IPS-20b (cell line): ENCODE data around the gene SRP14.
"Not testable (repeated sequence)": the region's sequence is repeated elsewhere in the genome, so short reads cannot be mapped to it uniquely, and the experiment has no call there.

Experiments
- H3K27ac ChIP-seq: one replicate; pipeline ENCODE4 v1.5.1; 2013; ENCODE audit warnings: low read length
- H3K27me3 ChIP-seq: 2 replicates; pipeline ENCODE4 v1.6.1; 2013; ENCODE audit warnings: mild to moderate bottlenecking, low read length, inconsistent platforms; ENCODE audit not compliant: insufficient read depth
- H3K36me3 ChIP-seq: 2 replicates; pipeline ENCODE4 v1.6.1; 2013; ENCODE audit warnings: low read depth, mild to moderate bottlenecking, inconsistent platforms, low read length, moderate library complexity; ENCODE audit not compliant: insufficient read depth
- H3K4me1 ChIP-seq: 2 replicates; pipeline ENCODE4 v1.6.1; 2013; ENCODE audit warnings: mild to moderate bottlenecking, control low read depth, inconsistent platforms, low read length, moderate library complexity; ENCODE audit not compliant: insufficient read depth
- H3K4me3 ChIP-seq: 2 replicates; pipeline ENCODE4 v1.5.1; 2013; ENCODE audit warnings: mild to moderate bottlenecking, low read length, inconsistent platforms
- H3K9ac ChIP-seq: 2 replicates; pipeline ENCODE4 v1.6.1; 2013; ENCODE audit warnings: low read depth, mild to moderate bottlenecking, inconsistent platforms, low read length, moderate library complexity
- H3K9me3 ChIP-seq: 2 replicates; pipeline ENCODE4 v1.6.1; 2013; ENCODE audit warnings: mild to moderate bottlenecking, low read depth, low read length, inconsistent platforms; ENCODE audit not compliant: insufficient read depth

Gene SRP14

DNA sequence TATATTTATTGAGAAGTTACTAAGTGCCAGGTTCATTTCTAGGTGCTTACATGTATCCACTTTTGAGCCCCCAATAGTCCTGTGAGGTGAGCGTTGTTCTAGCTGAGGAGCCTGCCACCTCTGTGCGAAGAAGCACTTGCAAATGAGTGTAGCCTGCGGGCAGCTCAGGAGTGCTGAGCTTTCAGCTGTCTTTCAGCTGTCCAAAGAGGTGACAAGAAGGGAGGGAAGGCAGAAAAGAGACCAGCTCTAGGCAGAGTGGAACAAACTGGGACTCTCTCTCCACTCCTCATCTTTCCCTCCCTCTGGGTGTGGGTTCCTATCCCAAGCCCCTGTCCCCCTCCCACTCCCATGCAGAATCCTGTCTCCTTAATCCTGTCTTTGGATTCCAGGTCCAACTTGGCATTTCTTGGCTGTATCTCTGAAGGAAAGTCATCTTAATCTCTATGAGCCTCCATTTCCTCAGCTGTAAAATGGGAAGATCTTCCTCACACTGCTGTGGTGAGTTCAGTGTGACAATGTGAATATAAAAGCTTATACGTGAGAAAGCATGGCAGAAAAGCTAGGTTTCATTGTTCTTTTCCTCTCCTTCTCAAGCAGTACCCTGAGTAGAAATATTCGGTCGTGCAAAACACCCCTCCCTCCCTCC lies 6.7 kb upstream of the SRP14 start:
- no peaks in the 10 kb centered on the region for H3K36me3 ChIP-seq
- H3K9me3 ChIP-seq: no peaks in the 10 kb centered on the region
- peaks cover 7% of the 10 kb centered on the region; the same call in 1 of the 2 replicates for H3K4me1 ChIP-seq
- H3K27ac ChIP-seq: no peak overlapping the region
- H3K4me3 ChIP-seq: peak overlapping the region; percentile 45; the same call in 1 of the 2 replicates
- no peak overlapping the region for H3K9ac ChIP-seq
- no peaks in the 10 kb centered on the region for H3K27me3 ChIP-seq

DNA sequence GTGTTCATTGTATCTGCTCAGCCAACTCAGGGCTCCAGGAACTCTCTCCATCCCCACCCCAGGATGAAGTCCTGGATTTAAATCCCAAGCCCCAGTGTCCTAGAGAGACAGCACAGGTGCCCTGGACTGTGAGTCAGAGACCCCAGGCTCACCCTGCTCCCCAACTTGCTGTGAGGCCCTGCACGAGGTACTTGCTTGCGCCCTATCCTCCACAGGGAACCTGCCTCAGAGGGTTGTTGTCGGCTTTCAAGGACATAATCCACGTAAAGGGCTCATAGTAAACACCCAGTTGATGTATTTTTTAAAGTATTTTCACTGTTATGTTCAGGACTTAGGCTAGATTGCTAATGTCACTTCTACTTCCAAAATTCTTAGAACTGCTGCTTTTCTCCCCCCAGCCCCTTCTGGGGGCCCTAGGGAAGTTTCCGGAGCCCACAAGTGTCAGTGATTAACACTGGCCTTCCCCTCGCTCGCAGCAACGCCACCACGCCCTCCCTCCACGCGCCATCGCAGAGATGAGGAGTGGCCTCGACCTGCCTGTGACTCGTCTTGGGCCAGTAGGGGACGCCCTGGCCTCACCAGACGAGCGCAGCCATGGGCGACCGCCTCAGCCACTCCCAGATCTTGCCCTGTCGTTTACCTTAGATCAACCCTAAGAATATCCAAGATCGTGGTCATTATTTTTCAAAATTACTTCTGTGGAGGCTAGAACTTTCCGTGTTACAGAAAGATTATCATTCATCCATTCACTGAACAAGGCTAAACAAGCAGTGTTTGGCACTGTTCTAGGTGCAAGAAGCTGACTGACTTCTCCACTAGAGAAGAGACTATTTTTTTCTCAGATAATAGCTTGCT lies 6.0 kb upstream of the SRP14 start:
- Histone ChIP-seq H3K9me3 (no peaks in the 10 kb centered on the region), H3K27ac (no peak overlapping the region), H3K9ac (peak overlapping the region; percentile 38; the same call in 1 of the 2 replicates), H3K27me3 (no peaks in the 10 kb centered on the region), H3K4me3 (peak overlapping the region; percentile 45), H3K4me1 (peaks cover 7% of the 10 kb centered on the region; the same call in 1 of the 2 replicates), H3K36me3 (no peaks in the 10 kb centered on the region)

DNA sequence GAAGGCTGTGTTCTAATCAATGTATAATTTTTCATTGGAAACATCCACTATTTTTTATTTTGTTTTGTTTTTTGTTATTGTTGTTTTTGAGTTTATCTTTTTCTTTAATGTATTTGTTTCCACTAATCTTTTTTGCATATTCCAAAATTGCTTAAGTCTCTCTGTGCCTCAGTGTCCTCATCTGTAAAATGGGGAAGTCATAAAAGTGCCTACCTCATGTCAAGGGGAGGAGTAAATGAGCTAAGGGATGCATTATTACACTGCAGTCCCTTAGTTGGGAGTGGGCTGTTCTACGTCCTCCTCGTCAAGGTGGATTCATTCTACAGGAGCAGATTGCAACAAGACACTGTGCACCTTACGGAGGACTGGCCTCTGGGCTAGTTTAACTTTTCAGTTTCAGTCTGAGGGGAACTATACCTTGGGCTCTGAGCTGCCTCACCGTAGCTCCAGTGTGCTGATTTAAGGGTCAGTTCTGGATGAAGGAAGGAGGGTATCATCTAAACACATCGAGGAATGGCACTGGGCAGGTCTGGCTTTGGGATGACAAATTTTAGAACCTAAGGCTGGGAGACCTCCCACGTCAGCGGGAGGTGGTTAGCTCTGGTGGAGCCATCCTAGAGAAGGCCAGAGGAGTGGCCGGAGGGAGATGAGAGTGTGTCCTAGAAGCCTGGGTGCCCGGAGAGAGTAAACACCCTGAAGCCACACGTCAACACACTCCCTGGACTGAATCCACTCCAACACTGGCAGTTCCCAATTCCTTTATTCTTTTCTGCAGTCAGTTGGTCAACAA lies 5.1 kb upstream of the SRP14 start:
- Histone ChIP-seq H3K36me3 (no peaks in the 10 kb centered on the region), H3K4me1 (peaks cover 7% of the 10 kb centered on the region; the same call in 1 of the 2 replicates), H3K4me3 (no peak overlapping the region), H3K27ac (no peak overlapping the region), H3K27me3 (no peaks in the 10 kb centered on the region), H3K9me3 (no peaks in the 10 kb centered on the region), H3K9ac (peak overlapping the region; percentile 38; the same call in 1 of the 2 replicates)

DNA sequence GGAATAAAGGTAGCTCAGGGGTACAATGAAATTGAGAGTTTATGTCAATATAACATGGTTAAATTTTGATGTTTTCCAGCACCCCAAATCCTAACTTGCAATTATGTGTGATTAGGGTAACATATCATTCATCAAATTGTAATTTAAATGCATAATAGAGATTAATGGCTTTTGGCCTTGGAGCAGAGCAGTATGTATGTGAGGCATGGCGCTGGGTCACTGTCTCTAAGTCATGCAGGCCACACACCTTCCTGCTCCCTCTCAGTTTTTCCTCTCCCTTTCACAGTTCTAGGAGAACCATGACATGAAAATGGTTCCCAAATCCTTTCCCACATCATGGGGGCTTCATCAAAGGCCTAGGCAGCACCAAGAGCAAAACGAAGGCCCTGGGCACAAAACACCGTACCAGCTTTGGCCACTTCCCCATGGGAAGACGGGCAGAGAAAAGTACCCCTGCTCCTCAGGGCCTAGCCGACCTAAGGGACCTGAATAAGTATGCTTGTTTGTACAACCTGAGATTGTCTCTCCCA lies 3.9 kb upstream of the SRP14 start:
- H3K36me3 ChIP-seq: peaks cover 2% of the 10 kb centered on the region
- peaks cover 10% of the 10 kb centered on the region; the same call in 1 of the 2 replicates for H3K4me1 ChIP-seq
- no peak overlapping the region for H3K4me3 ChIP-seq
- H3K9ac ChIP-seq: no peak overlapping the region
- H3K9me3 ChIP-seq: no peaks in the 10 kb centered on the region
- no peaks in the 10 kb centered on the region for H3K27me3 ChIP-seq
- H3K27ac ChIP-seq: no peak overlapping the region

DNA sequence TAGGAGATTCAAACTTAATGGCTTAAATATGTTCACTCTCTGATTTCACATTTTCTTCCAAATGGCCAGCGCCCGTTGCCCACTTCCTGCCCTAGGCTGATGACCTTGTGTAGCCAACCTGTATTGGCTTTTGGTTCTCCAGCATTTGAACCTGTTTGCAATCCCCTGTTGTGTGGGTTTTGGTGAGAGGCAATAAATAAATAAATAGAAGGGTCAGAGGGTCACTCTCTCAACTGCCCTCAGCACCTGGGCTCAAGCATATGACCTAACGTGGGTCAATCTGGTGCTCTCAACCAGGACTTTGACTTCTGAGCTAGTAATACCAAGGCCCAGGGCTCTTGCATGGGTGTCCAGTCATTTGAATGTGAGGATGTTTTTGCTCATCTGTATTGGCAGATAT lies 1.8 kb upstream of the SRP14 start:
- H3K9me3 ChIP-seq: no peaks in the 10 kb centered on the region
- H3K9ac ChIP-seq: no peak overlapping the region
- peaks cover 22% of the 10 kb centered on the region for H3K36me3 ChIP-seq
- H3K27ac ChIP-seq: no peak overlapping the region
- no peaks in the 10 kb centered on the region for H3K27me3 ChIP-seq
- H3K4me1 ChIP-seq: peaks cover 13% of the 10 kb centered on the region; the same call in 1 of the 2 replicates
- H3K4me3 ChIP-seq: no peak overlapping the region

DNA sequence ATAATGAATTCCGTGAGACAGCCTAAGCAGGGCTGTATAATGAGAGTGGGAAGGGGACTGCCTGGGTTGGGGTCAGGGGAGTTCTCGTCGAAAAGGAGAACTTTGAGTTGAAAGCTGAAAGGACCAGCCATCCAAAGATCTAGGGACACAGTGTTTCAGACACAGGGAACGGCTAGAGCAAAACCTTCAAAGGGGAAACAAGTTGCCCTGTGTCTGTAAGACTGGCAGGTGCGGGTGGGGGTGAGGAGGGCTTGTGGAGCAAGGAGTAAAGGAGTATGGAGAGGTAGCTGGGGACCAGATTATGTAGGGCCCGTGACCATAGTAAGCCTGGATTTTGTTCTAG lies 1.3 kb upstream of the SRP14 start:
- H3K36me3 ChIP-seq: peaks cover 27% of the 10 kb centered on the region
- H3K4me1 ChIP-seq: peaks cover 10% of the 10 kb centered on the region; the same call in 1 of the 2 replicates
- H3K27me3 ChIP-seq: no peaks in the 10 kb centered on the region
- H3K9ac ChIP-seq: peak overlapping the region; percentile 24; the same call in 1 of the 2 replicates
- no peak overlapping the region for H3K27ac ChIP-seq
- H3K9me3 ChIP-seq: no peaks in the 10 kb centered on the region
- H3K4me3 ChIP-seq: peak overlapping the region; percentile 17; the same call in 1 of the 2 replicates

DNA sequence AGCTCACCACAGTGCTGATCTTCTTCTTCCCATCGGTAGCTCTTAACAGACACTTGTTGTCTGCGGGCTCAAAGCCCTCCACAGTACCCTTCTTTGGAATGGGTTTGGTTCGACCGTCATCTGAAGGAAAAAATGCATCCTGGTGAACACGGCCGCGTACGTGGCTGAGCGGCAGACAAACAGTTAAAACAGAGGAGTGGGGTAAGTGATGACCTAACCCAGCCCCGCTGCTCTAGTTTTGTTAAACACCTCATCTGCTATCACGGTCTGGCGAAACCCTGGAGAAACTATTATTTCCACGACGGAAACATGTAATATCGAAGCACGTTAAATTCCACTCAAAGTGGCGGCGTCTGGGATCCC lies 725 bp downstream of the SRP14 start:
- Histone ChIP-seq H3K27ac (peak overlapping the region; percentile 87), H3K36me3 (peaks cover 46% of the 10 kb centered on the region), H3K9me3 (no peaks in the 10 kb centered on the region), H3K27me3 (no peaks in the 10 kb centered on the region), H3K4me1 (peaks cover 6% of the 10 kb centered on the region; the same call in 1 of the 2 replicates), H3K9ac (peak overlapping the region; percentile 99), H3K4me3 (peak overlapping the region; percentile 81)

DNA sequence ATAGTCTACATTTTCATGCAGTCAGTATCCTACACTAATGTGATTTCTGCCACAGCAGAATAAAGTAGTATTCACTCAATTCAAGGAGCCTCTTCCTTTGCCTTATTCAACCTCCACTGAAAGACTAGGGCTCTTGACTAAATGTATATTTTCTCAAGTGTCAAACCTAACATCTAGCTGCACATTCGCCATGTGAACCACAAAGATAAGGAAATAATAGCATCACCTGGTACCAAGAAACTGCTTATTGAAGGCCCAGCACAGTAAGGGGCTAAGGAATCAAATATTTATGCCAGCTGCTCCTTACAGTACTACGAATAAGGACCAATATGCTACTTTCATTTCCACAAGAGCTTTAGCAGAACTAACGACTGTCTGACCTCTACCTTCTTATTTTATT lies 1.3 kb downstream of the SRP14 start:
- Histone ChIP-seq H3K27ac (peak overlapping the region; percentile 87), H3K36me3 (peaks cover 52% of the 10 kb centered on the region)

DNA sequence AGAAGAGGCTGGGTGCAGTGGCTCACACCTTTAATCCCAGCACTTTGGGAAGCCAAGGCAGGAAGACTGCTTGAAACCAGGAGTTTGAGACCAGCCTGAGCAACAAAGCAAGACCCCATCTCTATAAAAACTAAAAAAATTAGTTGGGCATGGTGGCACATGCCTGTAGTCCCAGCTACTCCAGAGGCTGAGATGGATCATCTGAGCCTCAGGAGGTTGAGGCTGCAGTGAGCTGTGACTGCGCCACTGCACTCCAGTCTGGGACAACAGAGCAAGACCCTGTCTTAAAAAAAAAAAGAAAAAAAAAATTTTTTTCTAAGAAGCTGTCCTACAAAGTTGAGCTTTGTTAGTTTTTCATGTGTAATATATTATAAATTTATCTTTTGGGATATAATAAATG lies 3.8 kb downstream of the SRP14 start:
- H3K36me3 ChIP-seq: peaks cover 76% of the 10 kb centered on the region
- not testable (repeated sequence) for H3K4me3 ChIP-seq, H3K4me1 ChIP-seq, H3K9ac ChIP-seq, H3K9me3 ChIP-seq, H3K27me3 ChIP-seq, H3K27ac ChIP-seq

More for the DNA sequence above, 1.3 kb downstream of the SRP14 start:
- Histone ChIP-seq H3K4me3 (peak overlapping the region; percentile 81), H3K9me3 (no peaks in the 10 kb centered on the region), H3K4me1 (peaks cover 6% of the 10 kb centered on the region; the same call in 1 of the 2 replicates), H3K9ac (peak overlapping the region; percentile 99), H3K27me3 (no peaks in the 10 kb centered on the region)

DNA sequence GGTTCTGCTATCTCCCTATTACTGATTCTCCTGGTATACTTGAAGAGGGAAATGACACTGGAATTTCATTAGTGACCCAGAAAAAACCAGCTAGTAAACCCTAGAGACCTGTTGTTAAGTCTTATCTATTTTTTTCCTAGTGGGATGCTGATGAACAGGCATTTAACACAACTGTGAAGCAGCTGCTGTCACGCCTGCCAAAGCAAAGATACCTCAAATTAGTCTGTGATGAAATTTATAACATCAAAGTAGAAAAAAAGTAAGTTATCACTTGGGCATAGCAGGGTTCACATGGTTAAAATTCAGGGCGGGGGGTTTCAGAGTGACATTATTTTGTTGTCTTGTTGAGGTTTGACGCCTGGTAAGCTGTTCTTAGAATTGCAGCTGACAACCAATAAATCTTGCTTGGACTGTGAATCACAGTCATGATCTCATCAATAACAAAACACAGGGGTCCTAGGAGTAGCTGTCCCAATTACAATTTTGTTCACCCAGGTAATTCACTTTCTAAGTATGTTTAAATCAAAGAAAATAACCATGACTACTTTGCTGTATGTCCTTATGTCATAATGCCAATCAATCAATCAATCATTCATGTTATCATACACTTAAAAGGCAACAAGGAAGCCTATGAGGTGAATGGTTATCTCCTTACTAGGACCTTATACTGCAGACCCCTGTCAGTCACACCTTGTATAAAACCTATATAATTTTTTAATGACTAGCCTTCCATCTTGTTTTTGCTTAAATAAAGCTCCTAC lies 4.6 kb downstream of the SRP14 start:
- peaks cover 6% of the 10 kb centered on the region; the same call in 1 of the 2 replicates for H3K4me1 ChIP-seq
- H3K36me3 ChIP-seq: peaks cover 85% of the 10 kb centered on the region
- no peak overlapping the region for H3K4me3 ChIP-seq
- H3K9ac ChIP-seq: no peak overlapping the region
- no peaks in the 10 kb centered on the region for H3K9me3 ChIP-seq
- H3K27me3 ChIP-seq: no peaks in the 10 kb centered on the region
- H3K27ac ChIP-seq: no peak overlapping the region
